HG03571 (cell line): ENCODE results near the gene OR10G7.
"Not testable (repeated sequence)": the region's sequence is repeated elsewhere in the genome, so short reads cannot be mapped to it uniquely, and the experiment has no call there.

Experiments used
- ATAC-seq: cut with Tn5 transposase; IDR thresholded peaks from one replicate; pipeline ENCODE4 v1.9.1; 2021; ENCODE audit not compliant: unreplicated experiment

OR10G7 gene

DNA sequence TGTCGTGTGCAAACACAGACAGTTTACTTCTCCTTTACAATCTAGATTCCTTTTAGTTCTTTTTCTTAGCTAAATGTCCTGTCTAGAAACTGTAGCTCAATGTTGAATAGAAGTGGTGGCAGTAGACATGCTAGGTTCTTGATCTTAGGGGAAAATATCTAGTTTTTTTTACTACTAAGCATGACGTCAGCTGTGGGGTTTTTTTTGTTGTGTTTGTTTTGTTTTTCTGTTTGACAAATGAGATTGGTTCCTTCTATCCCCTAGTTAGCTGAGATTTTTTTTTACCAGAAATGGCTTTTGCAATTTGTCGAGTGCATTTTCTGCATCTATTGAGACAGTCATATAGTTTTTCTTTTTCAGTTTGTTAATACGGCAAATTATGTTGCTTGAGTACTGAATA is 2.3 kb upstream of the OR10G7 start:
- no peak for ATAC-seq

GRCh38 chr11:124039557-124039956 is 1.6 kb downstream of the OR10G7 start:
- no peak for ATAC-seq

DNA sequence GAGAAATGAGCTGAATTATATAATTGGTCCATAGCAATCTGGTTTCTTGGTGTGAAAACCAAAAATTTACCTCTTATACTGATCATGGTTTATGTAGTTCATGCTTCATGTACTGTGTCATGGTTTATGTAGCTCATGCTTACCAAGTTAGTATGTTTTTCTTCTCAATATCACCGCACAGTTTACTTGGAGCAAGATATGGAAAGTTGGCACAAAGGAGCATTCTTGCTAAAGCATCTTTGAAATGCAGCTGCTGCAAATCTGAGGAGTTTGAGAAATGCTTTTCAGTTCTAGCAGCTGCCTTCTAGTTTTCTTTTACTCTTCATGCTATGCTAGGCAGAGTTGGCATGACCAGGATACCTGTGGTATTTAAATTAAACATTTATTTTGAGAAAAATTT is 4.5 kb downstream of the OR10G7 start:
- ATAC-seq = no peak

DNA sequence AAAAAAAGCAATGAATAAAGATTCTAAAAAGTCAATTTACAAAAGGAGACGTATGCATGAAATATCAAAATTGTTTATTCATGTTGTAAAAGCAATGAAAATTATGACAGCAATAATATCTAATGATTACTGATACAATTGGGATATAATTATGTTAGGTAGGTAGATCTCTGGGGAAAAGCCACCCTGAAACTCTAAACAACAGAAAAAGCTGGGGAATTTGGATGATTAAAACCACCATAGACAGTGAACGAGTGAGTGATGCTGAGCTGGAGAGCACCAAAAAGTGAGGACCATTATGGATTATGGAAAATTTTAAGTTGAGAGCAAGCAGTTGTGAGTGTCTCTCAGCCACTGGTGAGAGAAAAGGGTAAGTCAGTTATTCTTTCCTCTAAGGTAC is 14.6 kb downstream of the OR10G7 start, which contains the start of gene OR10G8:
Gene OR10G8 (plus strand): TSS at position 301 of the 400 bp plus-strand sequence. CDS start 2,825 bp downstream, outside the sequence.
- no peak for ATAC-seq

DNA sequence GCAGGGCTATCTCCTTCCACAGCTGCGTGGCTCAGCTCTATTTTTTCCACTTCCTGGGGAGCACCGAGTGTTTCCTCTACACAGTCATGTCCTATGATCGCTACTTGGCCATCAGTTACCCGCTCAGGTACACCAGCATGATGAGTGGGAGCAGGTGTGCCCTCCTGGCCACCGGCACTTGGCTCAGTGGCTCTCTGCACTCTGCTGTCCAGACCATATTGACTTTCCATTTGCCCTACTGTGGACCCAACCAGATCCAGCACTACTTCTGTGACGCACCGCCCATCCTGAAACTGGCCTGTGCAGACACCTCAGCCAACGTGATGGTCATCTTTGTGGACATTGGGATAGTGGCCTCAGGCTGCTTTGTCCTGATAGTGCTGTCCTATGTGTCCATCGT is 25.3 kb downstream of the OR10G7 start:
- not testable (repeated sequence) for ATAC-seq

DNA sequence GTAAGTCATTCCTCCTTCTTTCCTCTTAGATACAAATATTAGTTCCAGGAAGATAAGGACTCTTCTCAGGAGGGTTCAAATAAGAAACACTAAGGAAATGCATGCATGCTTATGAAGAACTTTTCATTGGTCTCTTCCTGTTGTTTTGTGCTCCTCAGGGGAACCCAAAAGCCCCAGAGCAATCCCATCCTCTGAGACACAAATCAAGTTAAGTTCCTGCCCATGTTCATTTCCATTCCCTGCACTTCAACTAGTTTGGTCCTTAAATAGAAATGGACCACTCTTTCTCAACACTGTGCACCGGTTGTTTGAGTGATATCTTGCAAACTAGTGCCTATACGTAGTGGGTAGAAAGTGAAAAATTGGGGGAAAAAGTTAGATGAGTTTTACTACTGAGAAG is 28.4 kb downstream of the OR10G7 start, which contains the start of gene OR10G4:
Gene OR10G4 (plus strand): TSS at position 301 of the 400 bp plus-strand sequence. CDS start 2,578 bp downstream, outside the sequence.
- no peak for ATAC-seq

- ATAC-seq = no peak
Observed at GRCh38 chr11:123995119-123995518, 46.0 kb downstream of the OR10G7 start, which contains the start of gene OR10G6. Gene OR10G6, minus strand, starts transcription at chr11:123995161. Its CDS starts 0 bp downstream, at chr11:123995161.
